PC-9 (cell line): Measurements from ENCODE around the gene SLC39A13.

Source experiments
- EZH2 ChIP-seq: fragments of 200-600 bp; sonication (generic); IDR thresholded peaks from 2 replicates; pipeline ENCODE4 v1.8.0; 2017; ENCODE audit warnings: antibody characterized with exemption, low read depth
- TF ChIP-seq, protein P1 (sequence below): fragments of 200-600 bp; sonication (generic); conservative IDR thresholded peaks from 2 replicates; pipeline ENCODE4 v1.6.1; 2017; ENCODE audit warnings: mixed run types, antibody characterized with exemption, mild to moderate bottlenecking, moderate library complexity

GRCh38 chr11:47376107-47376524, 32.3 kb upstream of the SLC39A13 start:
- TF ChIP-seq, protein P1, sequence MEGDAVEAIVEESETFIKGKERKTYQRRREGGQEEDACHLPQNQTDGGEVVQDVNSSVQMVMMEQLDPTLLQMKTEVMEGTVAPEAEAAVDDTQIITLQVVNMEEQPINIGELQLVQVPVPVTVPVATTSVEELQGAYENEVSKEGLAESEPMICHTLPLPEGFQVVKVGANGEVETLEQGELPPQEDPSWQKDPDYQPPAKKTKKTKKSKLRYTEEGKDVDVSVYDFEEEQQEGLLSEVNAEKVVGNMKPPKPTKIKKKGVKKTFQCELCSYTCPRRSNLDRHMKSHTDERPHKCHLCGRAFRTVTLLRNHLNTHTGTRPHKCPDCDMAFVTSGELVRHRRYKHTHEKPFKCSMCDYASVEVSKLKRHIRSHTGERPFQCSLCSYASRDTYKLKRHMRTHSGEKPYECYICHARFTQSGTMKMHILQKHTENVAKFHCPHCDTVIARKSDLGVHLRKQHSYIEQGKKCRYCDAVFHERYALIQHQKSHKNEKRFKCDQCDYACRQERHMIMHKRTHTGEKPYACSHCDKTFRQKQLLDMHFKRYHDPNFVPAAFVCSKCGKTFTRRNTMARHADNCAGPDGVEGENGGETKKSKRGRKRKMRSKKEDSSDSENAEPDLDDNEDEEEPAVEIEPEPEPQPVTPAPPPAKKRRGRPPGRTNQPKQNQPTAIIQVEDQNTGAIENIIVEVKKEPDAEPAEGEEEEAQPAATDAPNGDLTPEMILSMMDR = no peak
- no peak for TF ChIP-seq EZH2
